ENCODE data around the gene CIBAR2.

DNA sequence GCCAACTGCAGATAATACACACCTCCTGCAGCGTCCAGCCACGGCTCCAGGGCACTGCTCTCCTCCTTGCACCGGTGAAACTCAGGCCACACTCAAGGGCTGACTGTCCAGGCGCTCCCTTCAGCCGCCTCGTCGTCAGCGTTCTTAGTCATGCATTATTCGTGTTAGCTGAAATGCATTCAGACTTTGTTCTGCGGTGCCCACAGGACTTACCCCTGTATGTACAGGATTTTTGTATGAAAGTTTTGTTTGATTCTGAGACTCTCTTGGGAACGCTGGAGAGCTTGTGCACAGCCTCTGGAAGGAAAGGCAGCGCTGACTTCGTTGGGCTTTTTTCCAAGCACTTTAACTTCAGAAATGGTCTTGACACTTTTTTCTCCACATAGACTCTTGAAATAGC is 22.1 kb downstream of the CIBAR2 start:
- TF ChIP-seq TAF1 (IDR thresholded peaks at IDR 0.05; ENCODE audit: borderline replicate concordance, insufficient read depth, low read length) (no peak), POLR2AphosphoS5 (IDR thresholded peaks at IDR 0.05; ENCODE audit: low read depth, low read length) (no peak)
